ENCODE results near the gene COX20. TPM values are rescaled to one million over a fixed set of nuclear protein-coding genes. Genes with fewer than 3 reads are reported as not detected.

Gene COX20
- total RNA-seq, 4 donors from 2014 or later, result 12.3 to 194 (median 36.4) TPM

DNA sequence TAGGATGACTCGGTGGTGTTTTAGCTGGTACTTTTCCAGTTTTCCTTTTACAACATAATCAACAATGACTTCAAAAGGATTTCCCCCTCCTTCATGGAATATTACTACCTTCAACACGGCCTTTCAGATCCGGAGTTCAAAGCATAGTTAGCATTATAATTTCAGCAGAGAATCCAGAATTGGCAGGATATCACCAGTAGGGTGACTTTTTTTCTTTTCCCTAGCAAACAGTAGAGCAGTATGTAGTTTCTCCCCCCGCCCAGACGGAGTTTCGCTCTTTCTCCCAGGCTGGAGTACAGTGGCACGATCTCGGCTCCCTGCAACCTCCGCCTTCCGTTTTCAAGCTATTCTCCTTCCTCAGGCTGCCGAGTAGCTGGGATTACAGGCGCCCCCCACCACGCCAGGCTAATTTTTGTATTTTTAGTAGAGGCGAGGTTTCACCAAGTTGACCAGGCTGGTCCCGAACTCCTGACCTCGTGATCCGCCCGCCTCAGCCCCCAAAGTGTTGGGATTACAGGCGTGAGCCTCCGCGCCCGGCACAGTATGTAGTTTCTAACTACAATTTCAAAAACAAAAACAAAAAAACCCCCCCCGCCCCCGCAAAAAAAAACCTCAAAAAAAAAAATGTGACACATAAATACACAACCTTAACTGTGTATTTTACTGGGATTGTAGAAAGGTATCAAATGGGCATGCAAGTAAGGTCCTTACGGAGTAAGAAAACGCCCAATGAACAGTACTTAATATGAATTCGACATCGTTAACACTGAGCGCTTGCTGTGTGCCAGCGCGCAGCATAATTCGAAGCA, 1.5 kb upstream of the COX20 start:
- no peaks in the 10 kb centered on the region for H3K36me3 ChIP-seq
- intact Hi-C loops (cut with DNase I; ENCODE audit: low total_unique reads), result loop anchor here (2.0 kb wide), 1 partner anchor 31 kb away; the partner anchor contains the start of gene HNRNPU
- peak overlapping the region; percentile 54 to 69 for H3K4me3 ChIP-seq
- TF ChIP-seq, protein P1, sequence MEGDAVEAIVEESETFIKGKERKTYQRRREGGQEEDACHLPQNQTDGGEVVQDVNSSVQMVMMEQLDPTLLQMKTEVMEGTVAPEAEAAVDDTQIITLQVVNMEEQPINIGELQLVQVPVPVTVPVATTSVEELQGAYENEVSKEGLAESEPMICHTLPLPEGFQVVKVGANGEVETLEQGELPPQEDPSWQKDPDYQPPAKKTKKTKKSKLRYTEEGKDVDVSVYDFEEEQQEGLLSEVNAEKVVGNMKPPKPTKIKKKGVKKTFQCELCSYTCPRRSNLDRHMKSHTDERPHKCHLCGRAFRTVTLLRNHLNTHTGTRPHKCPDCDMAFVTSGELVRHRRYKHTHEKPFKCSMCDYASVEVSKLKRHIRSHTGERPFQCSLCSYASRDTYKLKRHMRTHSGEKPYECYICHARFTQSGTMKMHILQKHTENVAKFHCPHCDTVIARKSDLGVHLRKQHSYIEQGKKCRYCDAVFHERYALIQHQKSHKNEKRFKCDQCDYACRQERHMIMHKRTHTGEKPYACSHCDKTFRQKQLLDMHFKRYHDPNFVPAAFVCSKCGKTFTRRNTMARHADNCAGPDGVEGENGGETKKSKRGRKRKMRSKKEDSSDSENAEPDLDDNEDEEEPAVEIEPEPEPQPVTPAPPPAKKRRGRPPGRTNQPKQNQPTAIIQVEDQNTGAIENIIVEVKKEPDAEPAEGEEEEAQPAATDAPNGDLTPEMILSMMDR (IDR thresholded peaks at IDR 0.05), result peak in 2 of 4 experiments; percentile 8 to 39
- TF ChIP-seq POLR2A (IDR thresholded peaks at IDR 0.05), result peak; percentile 26 to 43
- peak; percentile 45 to 66 for DNase-seq
- no peaks in the 10 kb centered on the region for H3K27me3 ChIP-seq
- H3K9me3 ChIP-seq, result no peaks in the 10 kb centered on the region
- H3K4me1 ChIP-seq, result no peaks in the 10 kb centered on the region
- H3K27ac ChIP-seq, result peak overlapping the region; percentile 99 to 100

DNA sequence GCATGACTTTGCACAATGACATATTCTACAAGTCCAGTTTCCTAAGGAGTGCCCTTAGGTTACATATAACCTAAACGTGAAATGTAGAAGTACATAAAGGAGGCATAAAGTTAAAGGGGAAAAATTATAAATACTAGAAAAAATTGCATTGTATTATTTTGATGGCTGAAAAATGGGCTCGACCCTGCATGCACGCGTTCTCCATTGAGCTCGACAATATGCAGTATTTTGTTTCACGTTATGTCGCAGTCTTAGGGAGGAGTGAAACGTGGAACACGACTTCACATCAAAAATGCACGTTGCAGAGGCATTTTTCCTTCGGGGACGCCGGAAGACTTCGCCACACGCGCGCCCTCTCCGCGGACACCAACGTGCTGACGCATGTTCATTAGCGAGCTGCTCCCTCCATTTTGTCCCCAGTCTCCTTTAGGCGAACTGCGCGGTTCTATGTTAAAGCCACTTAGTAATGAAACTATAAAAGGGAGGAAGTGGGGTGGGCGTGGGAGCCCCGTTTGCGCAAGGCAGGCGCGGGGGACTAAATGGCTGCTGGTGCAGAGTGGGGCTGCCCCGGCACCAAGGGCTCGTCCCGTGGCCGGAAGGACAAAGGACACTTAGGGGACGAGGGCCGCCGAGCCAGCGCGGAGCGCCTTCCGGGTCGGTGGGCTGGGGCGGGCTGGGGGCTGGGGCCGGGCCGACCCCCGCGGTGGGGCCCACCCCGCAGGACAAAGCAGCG, 749 bp upstream of the COX20 start:
- peak in 1 of 2 donors; percentile 91 for DNase-seq
- Histone ChIP-seq H3K4me1 (no peaks in the 10 kb centered on the region), H3K9me3 (no peaks in the 10 kb centered on the region), H3K27ac (peak overlapping the region; percentile 99 to 100), H3K4me3 (peak overlapping the region; percentile 54 to 69), H3K27me3 (no peaks in the 10 kb centered on the region), H3K36me3 (no peaks in the 10 kb centered on the region)
- intact Hi-C loops (cut with DNase I; ENCODE audit: low total_unique reads), result loop anchor here (2.0 kb wide), 1 partner anchor 30 kb away; the partner anchor contains the start of gene HNRNPU
- peak in 1 of 2 donors; percentile 53 for TF ChIP-seq POLR2A (IDR thresholded peaks at IDR 0.05)
- TF ChIP-seq, protein P1 (IDR thresholded peaks at IDR 0.05), result no peak

DNA sequence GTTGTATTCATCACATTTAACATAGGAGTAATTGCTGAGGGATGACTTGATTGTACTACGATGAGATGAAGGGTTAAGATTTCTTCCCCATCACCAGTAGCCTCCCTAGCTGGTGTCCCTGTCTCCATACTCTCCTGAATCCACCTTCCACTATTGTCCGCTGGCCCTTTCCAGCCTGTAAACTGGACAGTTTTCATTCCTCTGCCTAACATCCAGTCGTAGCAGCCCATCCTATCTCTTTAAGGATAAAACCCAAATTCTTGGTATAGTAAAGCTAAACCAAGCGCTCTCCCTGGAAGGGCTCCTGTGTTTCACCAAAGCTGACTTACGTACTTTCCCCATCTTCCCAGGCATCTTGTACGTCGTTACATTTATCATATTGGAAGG, 670 bp downstream of the COX20 start:
- Histone ChIP-seq H3K27me3 (no peaks in the 10 kb centered on the region), H3K4me3 (peak overlapping the region; percentile 54 to 69), H3K9me3 (no peaks in the 10 kb centered on the region), H3K27ac (peak overlapping the region; percentile 99 to 100), H3K4me1 (no peaks in the 10 kb centered on the region), H3K36me3 (no peaks in the 10 kb centered on the region)
- intact Hi-C loops (cut with DNase I; ENCODE audit: low total_unique reads), result no loop called here
- TF ChIP-seq, protein P1 (IDR thresholded peaks at IDR 0.05), result no peak
- TF ChIP-seq POLR2A (IDR thresholded peaks at IDR 0.05), result no peak
- DNase-seq, result no peak

DNA sequence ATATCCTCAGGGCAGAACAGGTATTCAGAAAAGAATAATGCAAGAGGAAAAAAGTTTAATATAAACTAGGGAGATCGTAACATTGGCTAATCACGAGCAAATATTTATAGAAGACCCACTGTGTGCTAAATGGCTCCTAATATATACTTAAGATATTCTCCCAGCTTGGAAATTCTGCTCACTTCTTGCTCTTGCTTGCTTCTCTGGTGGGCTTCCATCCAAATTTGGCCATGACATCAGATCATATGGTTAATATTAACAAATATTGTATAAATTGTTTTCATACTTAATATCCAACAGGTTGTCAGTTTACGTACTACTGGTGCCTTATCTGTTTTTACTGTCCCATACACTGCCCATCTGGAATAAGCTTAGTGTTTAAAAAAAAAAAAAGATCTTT, 1.1 kb downstream of the COX20 start:
- DNase-seq, result no peak
- Histone ChIP-seq H3K4me1 (no peaks in the 10 kb centered on the region), H3K4me3 (peak overlapping the region; percentile 54 to 69), H3K27me3 (no peaks in the 10 kb centered on the region), H3K36me3 (no peaks in the 10 kb centered on the region), H3K9me3 (no peaks in the 10 kb centered on the region), H3K27ac (peak overlapping the region; percentile 99 to 100)
- TF ChIP-seq, protein P1 (IDR thresholded peaks at IDR 0.05), result no peak
- TF ChIP-seq POLR2A (IDR thresholded peaks at IDR 0.05), result no peak
- intact Hi-C loops (cut with DNase I; ENCODE audit: low total_unique reads), result no loop called here

All from uterus (tissue), 4 donors.